GM12878 (cell line): ENCODE measurements around the gene DES. TPM values are rescaled to one million over a fixed set of nuclear protein-coding genes. Genes with fewer than 3 reads are reported as not detected.

Experiments used
- ATAC-seq: fragments of 200-7000 bp; cut with Tn5 transposase; 3 replicates; pipeline ENCODE4 v1.9.1; 2020; ENCODE audit warnings: mild to moderate bottlenecking, moderate library complexity
- BruUV-seq: library from RNA; stranded (reverse); fragments of 400-500 nt; replicated peaks from 2 replicates; lab custom pipeline; 2021; lab: Mats Ljungman, UMichigan
- CTCF ChIA-PET: fragments of 300-600 bp; sonication (Branson Sonifier 250); formaldehyde crosslinking; extraction: SDS; loops from one replicate; lab custom pipeline; 2021; ENCODE audit warnings: inconsistent platforms; lab: Yijun Ruan, JAX
- POLR2A ChIA-PET: fragments of 350-600 bp; formaldehyde crosslinking; extraction: SDS; loops from one replicate; lab custom pipeline; 2021; ENCODE audit warnings: inconsistent platforms; lab: Charles Lee
- RAD21 ChIA-PET: fragments of 300-600 bp; sonication (Branson Sonifier 250); formaldehyde crosslinking; loops from one replicate; lab custom pipeline; 2023; ENCODE audit warnings: antibody characterized with exemption; ENCODE audit not compliant: unreplicated experiment; lab: Charles Lee
- SMC1A ChIA-PET: fragments of 300-600 bp; sonication (Branson Sonifier 250); formaldehyde crosslinking; loops from one replicate; lab custom pipeline; 2023; ENCODE audit not compliant: unreplicated experiment, uncharacterized antibody; lab: Charles Lee
- DNase-seq: peaks from one replicate; pipeline ENCODE4 v3.0.0-alpha.2; 2011; ENCODE audit warnings: low read depth, low spot score
- FAIRE-seq: peaks from 3 replicates; lab custom pipeline; 2011; peaks lifted over from hg19 to GRCh38; lab: Jason Lieb, UNC
- H2AFZ ChIP-seq: 2 replicates; pipeline ENCODE4 v1.6.0; 2011; ENCODE audit warnings: low read depth, low read length, control low read depth; ENCODE audit not compliant: control insufficient read depth
- H3K27ac ChIP-seq: 2 replicates; pipeline ENCODE4 v1.5.1; 2011; ENCODE audit warnings: control low read depth; ENCODE audit not compliant: control insufficient read depth, insufficient read depth
- H3K27me3 ChIP-seq, 2 experiments: replicated peaks in 1 of 2; 2 replicates each; pipeline versions ENCODE4 v1.6.0 to v1.6.1; 2011; ENCODE audit warnings: low read length in 1 of 2; ENCODE audit not compliant: control insufficient read depth in 2 of 2, insufficient read depth in 2 of 2
- H3K36me3 ChIP-seq, 2 experiments: 2 replicates each; pipeline ENCODE4 v1.5.1; 2011; ENCODE audit warnings: low read length in 1 of 2; ENCODE audit not compliant: control insufficient read depth in 2 of 2, insufficient read depth in 2 of 2
- H3K4me1 ChIP-seq: 2 replicates; pipeline ENCODE4 v1.6.1; 2011; ENCODE audit warnings: mild to moderate bottlenecking, low read length, moderate library complexity, mixed read lengths; ENCODE audit not compliant: control insufficient read depth, insufficient read depth
- H3K4me2 ChIP-seq: 2 replicates; pipeline ENCODE4 v1.6.0; 2011; ENCODE audit warnings: control low read depth; ENCODE audit not compliant: control insufficient read depth, insufficient read depth
- H3K4me3 ChIP-seq: fragments of 200-600 bp; sonication (generic); 2 replicates; pipeline ENCODE4 v1.5.1; 2016
- H3K79me2 ChIP-seq: 2 replicates; pipeline ENCODE4 v1.6.0; 2011; ENCODE audit warnings: low read length; ENCODE audit not compliant: control insufficient read depth, insufficient read depth
- H3K9ac ChIP-seq: 2 replicates; pipeline ENCODE4 v1.8.0; 2011; ENCODE audit warnings: low read length, control low read depth, mixed read lengths; ENCODE audit not compliant: control insufficient read depth, insufficient read depth
- H3K9me3 ChIP-seq: replicated peaks from 3 replicates; pipeline ENCODE4 v1.5.1; 2011; ENCODE audit warnings: mild to moderate bottlenecking, low read length; ENCODE audit not compliant: control insufficient read depth, insufficient read depth
- H4K20me1 ChIP-seq: 2 replicates; pipeline ENCODE4 v1.6.0; 2011; ENCODE audit not compliant: control insufficient read depth, insufficient read depth
- BCL11A ChIP-seq: IDR thresholded peaks from 2 replicates; pipeline ENCODE4 v1.6.1; 2011; ENCODE audit warnings: low read depth, low read length
- CBX3 ChIP-seq: fragments of 200-600 bp; sonication (generic); IDR thresholded peaks from 2 replicates; pipeline ENCODE4 v1.6.1; 2016; ENCODE audit warnings: low read depth, borderline replicate concordance
- EGR1 ChIP-seq, 2 experiments: IDR thresholded peaks; 1 replicate in 1 of 2; 2 replicates in 1 of 2; pipeline ENCODE4 v1.6.1; 2011 to 2012; ENCODE audit warnings: low read depth in 2 of 2, low read length in 2 of 2, borderline replicate concordance in 1 of 2, mild to moderate bottlenecking in 1 of 2, moderate library complexity in 1 of 2
- KDM1A ChIP-seq: fragments of 200-600 bp; sonication (generic); IDR thresholded peaks from 2 replicates; pipeline ENCODE4 v1.6.1; 2016; ENCODE audit warnings: borderline replicate concordance
- MEF2A ChIP-seq: IDR thresholded peaks from 2 replicates; pipeline ENCODE4 v1.6.1; 2011; ENCODE audit warnings: low read depth, mild to moderate bottlenecking, low read length, moderate library complexity; ENCODE audit not compliant: insufficient read depth
- SRF ChIP-seq, 2 experiments: IDR thresholded peaks; 2 replicates each; pipeline ENCODE4 v1.6.1; 2011; ENCODE audit warnings: low read depth in 2 of 2, low read length in 2 of 2, mild to moderate bottlenecking in 1 of 2, moderate library complexity in 1 of 2
- SUZ12 ChIP-seq: fragments of 200-600 bp; sonication (generic); IDR thresholded peaks from one replicate; pipeline ENCODE4 v1.6.1; 2018; ENCODE audit warnings: antibody characterized with exemption, mild to moderate bottlenecking; ENCODE audit not compliant: unreplicated experiment
- TBL1XR1 ChIP-seq: IDR thresholded peaks from 2 replicates; pipeline ENCODE4 v1.6.1; 2012; ENCODE audit warnings: low read depth, low read length, improper control_type of control experiment
- TCF7 ChIP-seq: IDR thresholded peaks from 2 replicates; pipeline ENCODE4 v1.6.1; 2014; ENCODE audit warnings: antibody characterized with exemption, borderline replicate concordance
- ZNF274 ChIP-seq: IDR thresholded peaks from one replicate; pipeline ENCODE4 v1.8.0; 2011; ENCODE audit not compliant: insufficient read length, insufficient read depth
- ZSCAN29 ChIP-seq: fragments of 450-650 bp; IDR thresholded peaks from 2 replicates; pipeline ENCODE4 v1.6.1; 2017; ENCODE audit warnings: mild to moderate bottlenecking, moderate library complexity
- WGBS: methylation state at CpG from one replicate; pipeline ENCODE4 v1.1.6; 2016; ENCODE audit warnings: low lambda C conversion rate; ENCODE audit not compliant: insufficient replicate concordance, insufficient coverage; ENCODE audit errors: missing lambda C conversion rate; 5-methylcytosine and 5-hydroxymethylcytosine counted together
- in situ Hi-C: fragments of 300-500 bp; cut with MboI; formaldehyde crosslinking; loops from 9 replicates; pipeline ENCODE4 v1.14.3; 2018; ENCODE audit warnings: mixed read lengths
- intact Hi-C: fragments of 100-400 bp; cut with micrococcal nuclease; formaldehyde crosslinking; loops from one replicate; pipeline ENCODE4 v1.14.2; 2022; ENCODE audit not compliant: unreplicated experiment
- polyA plus RNA-seq, 11 experiments: library from polyadenylated mRNA; depleted of rRNA in 4 of 11; unstranded in 6 of 11; stranded (reverse) in 5 of 11; fragments of >200 nt; fragmentation: Nextera tagmentation in 4 of 11; fragmentation: Illumina TruSeq in 1 of 11; extraction: Ambion mirVana in 4 of 11; extraction: Trizol in 1 of 11; gene quantifications; 1 replicate in 1 of 11; 2 replicates in 10 of 11; pipeline versions ENCODE4 v1.2.1 to v1.2.3, GENCODE V29; 2011 to 2016; ENCODE audit warnings: inconsistent platforms in 2 of 11, missing spikeins in 2 of 11, low read depth in 1 of 11
- total RNA-seq, 4 experiments: library from RNA; depleted of rRNA in 3 of 4; stranded (reverse); fragments of >200 nt in 3 of 4; fragmentation: Illumina TruSeq in 1 of 4; extraction: Trizol in 1 of 4; gene quantifications; 2 replicates each; pipeline versions ENCODE4 v1.2.1 to v1.2.3, GENCODE V29; 2013 to 2021
- TF ChIP-seq, protein P1 (sequence below): IDR thresholded peaks from 2 replicates; pipeline ENCODE4 v1.6.1; 2012; ENCODE audit warnings: low read depth, low read length, improper control_type of control experiment

The DES gene
- total and polyA plus RNA-seq, 10 of the 15 experiments (the other 5 are each of a cell fraction or from before 2014, with no cell fraction given) = 0.80 TPM; not detected in 9

DNA sequence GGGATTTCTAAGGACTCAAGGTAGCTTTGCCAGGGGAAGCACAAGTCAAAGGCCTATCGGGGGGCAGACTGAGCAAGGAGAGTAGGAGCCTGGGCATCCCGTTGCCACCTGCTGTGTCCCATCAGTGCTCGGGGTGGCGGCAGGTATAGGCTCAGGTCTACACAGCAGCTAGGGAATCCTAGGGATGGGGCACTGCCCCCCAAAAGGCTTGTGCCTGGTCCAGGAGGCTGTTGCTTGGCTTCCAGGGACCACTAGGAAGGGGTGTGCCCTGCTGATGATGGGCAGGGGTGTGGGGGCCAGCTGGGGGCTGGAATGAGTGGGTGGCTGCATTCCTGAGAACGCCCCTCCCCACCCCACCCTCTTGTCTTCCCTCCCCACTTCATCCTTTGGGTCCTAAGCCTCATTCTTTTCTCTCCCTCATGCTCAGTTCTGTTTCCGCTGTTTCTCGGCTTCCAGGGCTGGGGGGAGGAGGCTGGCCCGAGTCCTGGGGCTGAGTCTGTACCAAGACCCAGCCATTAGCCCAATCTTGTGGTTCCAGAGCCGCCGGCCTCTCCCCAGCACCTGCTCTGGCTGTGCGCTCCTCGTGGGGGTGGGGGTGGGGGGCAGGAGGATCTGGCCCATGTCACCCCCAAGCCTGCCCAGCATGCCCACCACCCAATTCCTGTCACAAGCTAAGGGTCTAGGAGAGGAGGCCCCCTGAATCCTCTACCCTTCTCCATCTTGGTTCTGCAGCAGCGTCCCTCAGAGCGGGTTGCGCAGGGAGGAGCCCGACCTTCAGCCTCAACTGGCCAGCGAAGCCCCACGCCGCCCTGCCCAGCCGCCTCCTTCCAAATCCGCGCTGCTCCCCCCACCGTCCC lies 29.3 kb downstream of the DES start:
- ChIA-PET POLR2A (interaction anchor here (0.6 to 0.7 kb wide), 2 partner anchors 15 to 241 kb away, joined by 4 to 5 read pairs; no protein-coding TSS in a partner anchor), RAD21 (no interaction called here), CTCF (no interaction called here), SMC1A (no interaction called here)
- intact Hi-C loops = no loop called here
- in situ Hi-C loops = no loop called here
- no peak for TF ChIP-seq MEF2A
- no peak for DNase-seq
- H4K20me1 ChIP-seq = no peaks in the 10 kb centered on the region
- peaks cover 4 to 13% of the 10 kb centered on the region in 2 experiments; a peak in 3 of 4 replicates for H3K27me3 ChIP-seq
- no peaks in the 10 kb centered on the region for H3K79me2 ChIP-seq
- H3K4me3 ChIP-seq = no peak overlapping the region
- FAIRE-seq = no peak
- H3K36me3 ChIP-seq = no peaks in the 10 kb centered on the region
- no peaks in the 10 kb centered on the region for H3K9me3 ChIP-seq
- no TSS peak for BruUV-seq
- no peak overlapping the region for H3K27ac ChIP-seq
- H2AFZ ChIP-seq = no peak overlapping the region
- 67% methylated on average over 17 of the region's 23 CpGs for WGBS
- ATAC-seq = no peak
- H3K4me2 ChIP-seq = no peak overlapping the region
- H3K4me1 ChIP-seq = no peaks in the 10 kb centered on the region
- H3K9ac ChIP-seq = no peak overlapping the region

DNA sequence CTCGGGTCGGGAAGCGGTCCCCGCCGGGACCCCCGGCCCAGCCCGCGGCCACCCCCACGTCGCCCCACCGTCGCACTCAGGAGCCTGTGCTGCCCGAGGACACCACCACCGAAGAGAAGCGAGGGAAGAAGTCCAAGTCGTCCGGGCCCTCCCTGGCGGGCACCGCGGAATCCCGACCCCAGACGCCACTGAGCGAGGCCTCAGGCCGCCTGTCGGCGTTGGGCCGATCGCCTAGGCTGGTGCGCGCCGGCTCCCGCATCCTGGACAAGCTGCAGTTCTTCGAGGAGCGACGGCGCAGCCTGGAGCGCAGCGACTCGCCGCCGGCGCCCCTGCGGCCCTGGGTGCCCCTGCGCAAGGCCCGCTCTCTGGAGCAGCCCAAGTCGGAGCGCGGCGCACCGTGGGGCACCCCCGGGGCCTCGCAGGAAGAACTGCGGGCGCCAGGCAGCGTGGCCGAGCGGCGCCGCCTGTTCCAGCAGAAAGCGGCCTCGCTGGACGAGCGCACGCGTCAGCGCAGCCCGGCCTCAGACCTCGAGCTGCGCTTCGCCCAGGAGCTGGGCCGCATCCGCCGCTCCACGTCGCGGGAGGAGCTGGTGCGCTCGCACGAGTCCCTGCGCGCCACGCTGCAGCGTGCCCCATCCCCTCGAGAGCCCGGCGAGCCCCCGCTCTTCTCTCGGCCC lies 30.1 kb downstream of the DES start:
- ChIA-PET CTCF (no interaction called here), RAD21 (no interaction called here), POLR2A (no interaction called here), SMC1A (no interaction called here)
- Histone ChIP-seq H3K4me3 (no peak overlapping the region), H3K27me3 (peaks cover 6 to 12% of the 10 kb centered on the region in 2 experiments; a peak in 3 of 4 replicates), H3K79me2 (no peaks in the 10 kb centered on the region), H3K9ac (no peak overlapping the region), H3K4me2 (no peak overlapping the region), H3K9me3 (no peaks in the 10 kb centered on the region), H3K36me3 (no peaks in the 10 kb centered on the region), H2AFZ (no peak overlapping the region), H3K27ac (no peak overlapping the region), H3K4me1 (no peaks in the 10 kb centered on the region), H4K20me1 (no peaks in the 10 kb centered on the region)
- in situ Hi-C loops = no loop called here
- ATAC-seq (no peak), DNase-seq (no peak), FAIRE-seq (no peak)
- 49% methylated on average over 51 of the region's 88 CpGs for WGBS
- BruUV-seq = no TSS peak
- intact Hi-C loops = no loop called here
- no peak for TF ChIP-seq MEF2A
- no peak for TF ChIP-seq SRF (IDR thresholded peaks at IDR 0.05; ENCODE audit: low read depth in 2 of 2, low read length in 2 of 2)
- TF ChIP-seq TCF7 = no peak
- no peak for TF ChIP-seq KDM1A
- no peak for TF ChIP-seq EGR1 (IDR thresholded peaks at IDR 0.05; ENCODE audit: borderline replicate concordance in 1 of 2, low read depth in 2 of 2, low read length in 2 of 2)
- TF ChIP-seq ZNF274 = no peak
- no peak for TF ChIP-seq ZSCAN29
- no peak for TF ChIP-seq BCL11A
- no peak for TF ChIP-seq CBX3
- TF ChIP-seq SUZ12 = no peak
- no peak for TF ChIP-seq TBL1XR1
- TF ChIP-seq, protein P1, sequence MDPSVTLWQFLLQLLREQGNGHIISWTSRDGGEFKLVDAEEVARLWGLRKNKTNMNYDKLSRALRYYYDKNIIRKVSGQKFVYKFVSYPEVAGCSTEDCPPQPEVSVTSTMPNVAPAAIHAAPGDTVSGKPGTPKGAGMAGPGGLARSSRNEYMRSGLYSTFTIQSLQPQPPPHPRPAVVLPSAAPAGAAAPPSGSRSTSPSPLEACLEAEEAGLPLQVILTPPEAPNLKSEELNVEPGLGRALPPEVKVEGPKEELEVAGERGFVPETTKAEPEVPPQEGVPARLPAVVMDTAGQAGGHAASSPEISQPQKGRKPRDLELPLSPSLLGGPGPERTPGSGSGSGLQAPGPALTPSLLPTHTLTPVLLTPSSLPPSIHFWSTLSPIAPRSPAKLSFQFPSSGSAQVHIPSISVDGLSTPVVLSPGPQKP = no peak
